ENCODE measurements around the gene KHDC4.
"Not testable (repeated sequence)": the region's sequence is repeated elsewhere in the genome, so short reads cannot be mapped to it uniquely, and the experiment has no call there.

KHDC4 gene

GRCh38 chr1:155940482-155940992 lies 6.3 kb upstream of the KHDC4 start:
- no peak for FAIRE-seq
- no peak for TF ChIP-seq CTCF (IDR thresholded peaks at IDR 0.05; ENCODE audit: insufficient read depth, missing control alignments)
- no peak for DNase-seq (ENCODE audit: insufficient read length, low spot score)

GRCh38 chr1:155938220-155938627 lies 4.0 kb upstream of the KHDC4 start:
- peak; percentile 73 for DNase-seq (ENCODE audit: insufficient read length, low spot score)
- peak; percentile 16 for FAIRE-seq
- TF ChIP-seq CTCF (IDR thresholded peaks at IDR 0.05; ENCODE audit: insufficient read depth, missing control alignments): peak; percentile 99

GRCh38 chr1:155934936-155935590 lies 850 bp upstream of the KHDC4 start:
- FAIRE-seq (peak; percentile 44), DNase-seq (ENCODE audit: insufficient read length, low spot score) (peak; percentile 19)
- TF ChIP-seq CTCF (IDR thresholded peaks at IDR 0.05; ENCODE audit: insufficient read depth, missing control alignments): no peak

GRCh38 chr1:155933591-155934096 lies 569 bp downstream of the KHDC4 start:
- no peak for FAIRE-seq
- DNase-seq (ENCODE audit: insufficient read length, low spot score): no peak
- no peak for TF ChIP-seq CTCF (IDR thresholded peaks at IDR 0.05; ENCODE audit: insufficient read depth, missing control alignments)

GRCh38 chr1:155932487-155932886 lies 1.7 kb downstream of the KHDC4 start:
- no peak for TF ChIP-seq CTCF (IDR thresholded peaks at IDR 0.05; ENCODE audit: insufficient read depth, missing control alignments)
- DNase-seq (ENCODE audit: insufficient read length, low spot score) (no peak), FAIRE-seq (no peak)

- TF ChIP-seq CTCF (IDR thresholded peaks at IDR 0.05; ENCODE audit: insufficient read depth, missing control alignments): no peak
- FAIRE-seq: no peak
Observed at GRCh38 chr1:155932081-155932480, 2.1 kb downstream of the KHDC4 start.

GRCh38 chr1:155931332-155932038 lies 2.7 kb downstream of the KHDC4 start:
- DNase-seq (ENCODE audit: insufficient read length, low spot score) (no peak), FAIRE-seq (no peak)
- TF ChIP-seq CTCF (IDR thresholded peaks at IDR 0.05; ENCODE audit: insufficient read depth, missing control alignments): no peak

More at GRCh38 chr1:155932081-155932480, 2.1 kb downstream of the KHDC4 start:
- no peak for DNase-seq (ENCODE audit: insufficient read length, low spot score)

GRCh38 chr1:155930725-155931124 lies 3.5 kb downstream of the KHDC4 start:
- FAIRE-seq; DNase-seq (ENCODE audit: insufficient read length, low spot score): not testable (repeated sequence)

Measured in D721Med (cell line).